ENCODE measurements around the gene EHBP1L1. TPM values are rescaled to one million over a fixed set of nuclear protein-coding genes. Genes with fewer than 3 reads are reported as not detected.

The EHBP1L1 gene
- polyA plus RNA-seq, 1 donor (not counting 4 experiments of a cell fraction or from before 2014, with no cell fraction given): 10.4 TPM

DNA sequence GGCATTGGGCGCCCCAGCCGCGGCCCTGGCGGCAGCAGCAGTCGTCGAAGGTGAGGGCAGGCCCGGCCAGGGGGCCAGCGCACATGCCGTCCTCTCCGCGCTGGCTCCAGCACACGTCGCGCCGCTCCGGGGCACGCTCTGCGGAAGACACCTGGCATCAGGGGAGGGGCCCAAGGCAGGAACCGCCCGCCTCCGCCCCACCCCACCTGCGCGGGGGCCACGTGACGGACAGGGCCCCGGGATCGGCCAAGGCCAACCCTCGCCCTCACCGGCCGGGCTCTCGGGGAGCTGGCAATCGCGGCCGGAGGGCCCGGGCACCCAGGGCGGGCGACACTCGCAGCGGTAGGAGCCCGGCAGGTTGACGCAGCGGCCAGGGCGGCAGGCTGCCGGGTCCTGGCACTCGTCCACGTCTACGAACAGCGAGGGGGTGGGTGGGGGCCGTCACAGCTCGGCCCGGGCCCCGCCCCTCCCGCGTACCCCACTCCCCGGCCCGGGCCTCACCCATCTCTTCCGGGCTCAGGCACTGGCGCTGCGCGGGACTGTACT lies 36.0 kb upstream of the EHBP1L1 start:
- Histone ChIP-seq H3K4me3 (ENCODE audit: control insufficient read depth in 2 of 3, extremely low read depth in 1 of 3, insufficient read depth in 2 of 3, low read depth in 1 of 3, low read length in 3 of 3) (peak overlapping the region; percentile 27 to 58 (median 42)), H3K36me3 (ENCODE audit: control insufficient read depth in 2 of 2, extremely low read depth in 1 of 2, insufficient read depth in 2 of 2, low read length in 2 of 2) (peaks cover 6 to 10% of the 10 kb centered on the region in 2 experiments), H3K27ac (ENCODE audit: control insufficient read depth, insufficient read depth, low read length) (peak overlapping the region; percentile 21), H2AFZ (ENCODE audit: control insufficient read depth, low read length) (peak overlapping the region; percentile 11), H3K9me3 (ENCODE audit: control insufficient read depth, low read depth, low read length) (no peaks in the 10 kb centered on the region), H3K79me2 (ENCODE audit: control insufficient read depth, insufficient read depth, low read length) (no peaks in the 10 kb centered on the region), H3K9ac (ENCODE audit: control insufficient read depth, extremely low read depth, insufficient read depth, low read length) (peak overlapping the region; percentile 69), H3K9me1 (ENCODE audit: control insufficient read depth, extremely low read depth, insufficient read depth, low read length) (no peaks in the 10 kb centered on the region), H3K27me3 (ENCODE audit: control insufficient read depth, extremely low read depth, insufficient read depth, low read length) (no peaks in the 10 kb centered on the region), H3K4me2 (ENCODE audit: control insufficient read depth, extremely low read depth, insufficient read depth, low read depth, low read length) (peak overlapping the region; percentile 65), H4K20me1 (ENCODE audit: control insufficient read depth, extremely low read depth, insufficient read depth, low read length) (peaks cover 3% of the 10 kb centered on the region), H3K4me1 (ENCODE audit: control insufficient read depth, extremely low read depth, insufficient read depth, low read length) (peaks cover 14% of the 10 kb centered on the region)
- FAIRE-seq (no peak), DNase-seq (ENCODE audit: low read depth, low spot score) (no peak)
- dilution Hi-C loops (cut with MboI; ENCODE audit: extremely low pct_ligation_motif_present, low sequenced_read_pairs): no loop called here
- TF ChIP-seq, protein P1, sequence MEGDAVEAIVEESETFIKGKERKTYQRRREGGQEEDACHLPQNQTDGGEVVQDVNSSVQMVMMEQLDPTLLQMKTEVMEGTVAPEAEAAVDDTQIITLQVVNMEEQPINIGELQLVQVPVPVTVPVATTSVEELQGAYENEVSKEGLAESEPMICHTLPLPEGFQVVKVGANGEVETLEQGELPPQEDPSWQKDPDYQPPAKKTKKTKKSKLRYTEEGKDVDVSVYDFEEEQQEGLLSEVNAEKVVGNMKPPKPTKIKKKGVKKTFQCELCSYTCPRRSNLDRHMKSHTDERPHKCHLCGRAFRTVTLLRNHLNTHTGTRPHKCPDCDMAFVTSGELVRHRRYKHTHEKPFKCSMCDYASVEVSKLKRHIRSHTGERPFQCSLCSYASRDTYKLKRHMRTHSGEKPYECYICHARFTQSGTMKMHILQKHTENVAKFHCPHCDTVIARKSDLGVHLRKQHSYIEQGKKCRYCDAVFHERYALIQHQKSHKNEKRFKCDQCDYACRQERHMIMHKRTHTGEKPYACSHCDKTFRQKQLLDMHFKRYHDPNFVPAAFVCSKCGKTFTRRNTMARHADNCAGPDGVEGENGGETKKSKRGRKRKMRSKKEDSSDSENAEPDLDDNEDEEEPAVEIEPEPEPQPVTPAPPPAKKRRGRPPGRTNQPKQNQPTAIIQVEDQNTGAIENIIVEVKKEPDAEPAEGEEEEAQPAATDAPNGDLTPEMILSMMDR (optimal IDR thresholded peaks at IDR 0.05 in 1 of 3, IDR thresholded peaks at IDR 0.05 in 1 of 3, conservative IDR thresholded peaks at IDR 0.05 in 1 of 3; ENCODE audit: extremely low read depth in 1 of 3, insufficient read depth in 2 of 3, low read length in 3 of 3): peak in 1 of 3 experiments; percentile 2
- no peak for TF ChIP-seq EZH2 (IDR thresholded peaks at IDR 0.05; ENCODE audit: low read length)

DNA sequence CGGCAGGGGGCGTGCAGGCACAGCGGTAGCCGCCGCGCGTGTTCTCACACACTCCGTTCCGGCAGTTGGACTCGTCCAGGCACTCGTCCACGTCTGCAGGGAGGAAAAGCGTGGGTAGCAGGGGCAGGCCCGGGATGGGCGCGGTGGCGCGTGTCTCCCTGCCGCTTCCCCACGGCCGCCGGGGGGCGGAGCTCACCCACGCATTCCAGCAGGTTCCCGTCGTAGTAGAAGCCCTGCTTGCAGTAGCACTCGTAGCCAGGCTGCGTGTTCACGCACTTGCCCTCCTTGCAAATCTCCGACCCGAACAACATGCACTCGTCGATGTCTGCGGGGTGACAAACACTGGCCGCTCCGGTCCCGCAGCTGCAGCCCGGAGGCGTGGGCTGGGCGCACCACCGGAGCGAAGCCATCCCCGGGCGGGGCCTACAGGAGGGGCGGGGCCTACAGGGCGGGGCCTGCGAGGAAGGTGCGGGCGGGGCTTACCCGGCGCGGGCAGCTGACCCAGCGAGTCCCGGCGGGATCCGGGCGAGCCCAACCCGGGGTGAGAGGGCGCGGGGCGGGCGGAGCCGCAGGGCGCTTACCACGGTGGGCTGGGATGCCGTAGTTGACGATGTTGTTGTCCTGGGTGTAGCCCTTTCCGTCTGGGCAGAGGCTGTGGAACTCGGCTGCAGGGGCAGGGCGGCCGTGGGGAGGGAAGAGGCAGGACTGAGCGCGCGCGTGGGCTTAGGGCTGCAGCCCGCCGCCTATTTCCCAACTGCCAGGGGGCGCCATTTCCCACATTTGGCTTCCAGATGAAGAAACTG lies 35.4 kb upstream of the EHBP1L1 start:
- Histone ChIP-seq H3K27ac (ENCODE audit: control insufficient read depth, insufficient read depth, low read length) (peak overlapping the region; percentile 53), H4K20me1 (ENCODE audit: control insufficient read depth, extremely low read depth, insufficient read depth, low read length) (peaks cover 3% of the 10 kb centered on the region), H3K4me2 (ENCODE audit: control insufficient read depth, extremely low read depth, insufficient read depth, low read depth, low read length) (peak overlapping the region; percentile 79), H3K9me1 (ENCODE audit: control insufficient read depth, extremely low read depth, insufficient read depth, low read length) (no peaks in the 10 kb centered on the region), H3K4me1 (ENCODE audit: control insufficient read depth, extremely low read depth, insufficient read depth, low read length) (peaks cover 14% of the 10 kb centered on the region), H3K27me3 (ENCODE audit: control insufficient read depth, extremely low read depth, insufficient read depth, low read length) (no peaks in the 10 kb centered on the region), H3K9me3 (ENCODE audit: control insufficient read depth, low read depth, low read length) (no peaks in the 10 kb centered on the region), H3K36me3 (ENCODE audit: control insufficient read depth in 2 of 2, extremely low read depth in 1 of 2, insufficient read depth in 2 of 2, low read length in 2 of 2) (peaks cover 6 to 8% of the 10 kb centered on the region in 2 experiments), H3K79me2 (ENCODE audit: control insufficient read depth, insufficient read depth, low read length) (no peaks in the 10 kb centered on the region), H2AFZ (ENCODE audit: control insufficient read depth, low read length) (peak overlapping the region; percentile 73), H3K4me3 (ENCODE audit: control insufficient read depth in 2 of 3, extremely low read depth in 1 of 3, insufficient read depth in 2 of 3, low read depth in 1 of 3, low read length in 3 of 3) (peak overlapping the region; percentile 42 to 67 (median 65)), H3K9ac (ENCODE audit: control insufficient read depth, extremely low read depth, insufficient read depth, low read length) (peak overlapping the region; percentile 69)
- TF ChIP-seq EZH2 (IDR thresholded peaks at IDR 0.05; ENCODE audit: low read length): no peak
- TF ChIP-seq, protein P1 (optimal IDR thresholded peaks at IDR 0.05 in 1 of 3, IDR thresholded peaks at IDR 0.05 in 1 of 3, conservative IDR thresholded peaks at IDR 0.05 in 1 of 3; ENCODE audit: extremely low read depth in 1 of 3, insufficient read depth in 2 of 3, low read length in 3 of 3): peak; percentile 73 to 90 (median 78)
- DNase-seq (ENCODE audit: low read depth, low spot score): no peak
- dilution Hi-C loops (cut with MboI; ENCODE audit: extremely low pct_ligation_motif_present, low sequenced_read_pairs): no loop called here
- peak; percentile 44 for FAIRE-seq
